ENCODE measurements around the gene SLC34A3. TPM values are rescaled to one million over a fixed set of nuclear protein-coding genes. Genes with fewer than 3 reads are reported as not detected.
A peak's percentile ranks its signal among the peaks of the same experiment; 100 is the strongest.

SLC34A3 gene
- total RNA-seq, 4 donors from 2014 or later: 0.33 TPM; not detected in 3

GRCh38 chr9:137252555-137253506 is 22.1 kb downstream of the SLC34A3 start:
- no peak overlapping the region for H3K4me3 ChIP-seq (replicated peaks in 1 of 3)
- 85 to 95% methylated on average over 23 to 27 of the region's 35 CpGs for WGBS, 2 donors
- H3K4me1 ChIP-seq: peaks cover 16 to 22% of the 10 kb centered on the region in 2 donors
- TF ChIP-seq POLR2A (IDR thresholded peaks at IDR 0.05) (no peak), CTCF (IDR thresholded peaks at IDR 0.05) (no peak)
- H3K27me3 ChIP-seq: no peaks in the 10 kb centered on the region
- H3K36me3 ChIP-seq: no peaks in the 10 kb centered on the region
- no peak for DNase-seq
- intact Hi-C loops (cut with DNase I): no loop called here
- no peak overlapping the region for H3K27ac ChIP-seq
- no peaks in the 10 kb centered on the region for H3K9me3 ChIP-seq

GRCh38 chr9:137253717-137254623 is 23.3 kb downstream of the SLC34A3 start:
- Histone ChIP-seq H3K27me3 (no peaks in the 10 kb centered on the region), H3K36me3 (peaks cover 0 to 5% of the 10 kb centered on the region in 2 donors), H3K4me3 (replicated peaks in 1 of 3) (peak overlapping the region; percentile 27 to 68 (median 54)), H3K27ac (peak overlapping the region; percentile 2 to 69 (median 4)), H3K9me3 (no peaks in the 10 kb centered on the region), H3K4me1 (peaks cover 16 to 22% of the 10 kb centered on the region in 2 donors)
- intact Hi-C loops (cut with DNase I): no loop called here
- TF ChIP-seq CTCF (IDR thresholded peaks at IDR 0.05) (no peak), POLR2A (IDR thresholded peaks at IDR 0.05) (no peak)
- 37 to 53% methylated on average over 12 to 18 of the region's 21 CpGs for WGBS, 2 donors
- no peak for DNase-seq

- intact Hi-C loops (cut with DNase I): no loop called here
Observed at GRCh38 chr9:137254624-137255447, 24.1 kb downstream of the SLC34A3 start, which contains the start of gene NELFB. NELFB (plus strand) TSS chr9:137255327.

More at GRCh38 chr9:137254624-137255447, 24.1 kb downstream of the SLC34A3 start, which contains the start of gene NELFB:
- H3K36me3 ChIP-seq: peaks cover 0 to 8% of the 10 kb centered on the region in 2 donors
- WGBS, 2 donors: 2% methylated on average over 13 to 32 of the region's 105 CpGs
- H3K9me3 ChIP-seq: no peaks in the 10 kb centered on the region
- no peaks in the 10 kb centered on the region for H3K27me3 ChIP-seq
- DNase-seq: peak; percentile 95
- peak in 1 of 6 experiments; percentile 19 for TF ChIP-seq CTCF (IDR thresholded peaks at IDR 0.05)
- TF ChIP-seq POLR2A (IDR thresholded peaks at IDR 0.05): peak in 1 of 2 donors; percentile 68
- H3K4me1 ChIP-seq: peaks cover 16 to 22% of the 10 kb centered on the region in 2 donors
- H3K4me3 ChIP-seq (replicated peaks in 1 of 3): peak within 1 kb of the TSS; percentile 68 to 78 (median 68)
- peak within 1 kb of the TSS; percentile 2 to 69 (median 43) for H3K27ac ChIP-seq

Data from thyroid gland (tissue), 4 donors.